Caki2 (cell line): ENCODE measurements around the gene RAPGEF1. TPM values are rescaled to one million over a fixed set of nuclear protein-coding genes. Genes with fewer than 3 reads are reported as not detected.

Source experiments
- DNase-seq: peaks from one replicate; pipeline ENCODE4 v3.0.0-alpha.2; 2015; ENCODE audit warnings: low read depth
- in situ Hi-C: cut with HindIII; loops from 2 replicates; pipeline ENCODE4 v1.10.0; 2016; ENCODE audit warnings: low sequenced_read_pairs, low pct_unique_long_range_greater_than_20kb, mixed read lengths
- total RNA-seq: library from RNA; depleted of rRNA; stranded (reverse); fragments of >200 nt; shearing (Covaris generic); gene quantifications from 2 replicates; pipeline ENCODE4 v1.2.3, GENCODE V29; 2014; ENCODE audit warnings: low replicate concordance

RAPGEF1 gene
- total RNA-seq, 1 experiment from 2014 or later = 15.1 TPM

GRCh38 chr9:131627648-131628458 lies 112.0 kb downstream of the RAPGEF1 start:
- in situ Hi-C loops = no loop called here
- DNase-seq = peak; percentile 86

- DNase-seq = no peak
- in situ Hi-C loops = no loop called here
Observed at GRCh38 chr9:131627326-131627647, 112.6 kb downstream of the RAPGEF1 start.

GRCh38 chr9:131625790-131626670 lies 113.8 kb downstream of the RAPGEF1 start:
- in situ Hi-C loops = no loop called here
- DNase-seq = no peak

GRCh38 chr9:131625508-131625787 lies 114.4 kb downstream of the RAPGEF1 start:
- in situ Hi-C loops = no loop called here
- no peak for DNase-seq

- no peak for DNase-seq
- in situ Hi-C loops = no loop called here
Observed at GRCh38 chr9:131624636-131625507, 115.0 kb downstream of the RAPGEF1 start.

GRCh38 chr9:131623655-131624330 lies 116.1 kb downstream of the RAPGEF1 start:
- in situ Hi-C loops = no loop called here
- no peak for DNase-seq

GRCh38 chr9:131622523-131622922 lies 117.4 kb downstream of the RAPGEF1 start:
- in situ Hi-C loops = no loop called here
- DNase-seq = no peak

GRCh38 chr9:131621551-131622358 lies 118.1 kb downstream of the RAPGEF1 start:
- DNase-seq = no peak
- in situ Hi-C loops = no loop called here

GRCh38 chr9:131620764-131621520 lies 118.9 kb downstream of the RAPGEF1 start:
- no peak for DNase-seq
- in situ Hi-C loops = no loop called here

GRCh38 chr9:131619680-131620079 lies 120.2 kb downstream of the RAPGEF1 start:
- DNase-seq = no peak
- in situ Hi-C loops = no loop called here

- in situ Hi-C loops = no loop called here
- DNase-seq = no peak
Observed at GRCh38 chr9:131618785-131619184, 121.1 kb downstream of the RAPGEF1 start.

- no peak for DNase-seq
- in situ Hi-C loops = no loop called here
Observed at GRCh38 chr9:131618071-131618479, 121.8 kb downstream of the RAPGEF1 start.

GRCh38 chr9:131617611-131618010 lies 122.3 kb downstream of the RAPGEF1 start:
- in situ Hi-C loops = no loop called here
- no peak for DNase-seq

- DNase-seq = no peak
- in situ Hi-C loops = no loop called here
Observed at GRCh38 chr9:131616983-131617604, 122.8 kb downstream of the RAPGEF1 start.

- in situ Hi-C loops = no loop called here
- DNase-seq = no peak
Observed at GRCh38 chr9:131614340-131614915, 125.4 kb downstream of the RAPGEF1 start.

GRCh38 chr9:131613921-131614320 lies 126.0 kb downstream of the RAPGEF1 start:
- in situ Hi-C loops = no loop called here
- no peak for DNase-seq
